Body of pancreas (tissue), 4 donors: ENCODE results near the gene HJURP. TPM values are rescaled to one million over a fixed set of nuclear protein-coding genes. Genes with fewer than 3 reads are reported as not detected.
"Not testable (repeated sequence)": the region's sequence is repeated elsewhere in the genome, so short reads cannot be mapped to it uniquely, and the experiment has no call there.

Experiments
- ATAC-seq: fragments of 150-250 bp; one replicate; pipeline ENCODE4 v1.9.1; 2016
- DNase-seq, 4 donors: peaks; one replicate each; pipeline ENCODE4 v3.0.0-alpha.2; 2019
- H3K27ac ChIP-seq, 4 donors: fragments of 200-600 bp; sonication (generic); 1 replicate in 3 of 4; 2 replicates in 1 of 4; pipeline versions ENCODE4 v1.5.1 to v1.6.1; 2016 to 2019; ENCODE audit warnings: mild to moderate bottlenecking in 1 of 4, mixed read lengths in 1 of 4, moderate library complexity in 1 of 4
- H3K27me3 ChIP-seq, 2 donors: fragments of 200-600 bp; sonication (generic); one replicate each; pipeline ENCODE4 v1.6.0; 2016; ENCODE audit warnings: mild to moderate bottlenecking in 1 of 2
- H3K36me3 ChIP-seq, 2 donors: fragments of 200-600 bp; sonication (generic); replicated peaks in 1 of 2; 2 replicates each; pipeline ENCODE4 v1.5.1; 2016; ENCODE audit warnings: low read depth in 2 of 2; ENCODE audit not compliant: insufficient read depth in 1 of 2
- H3K4me1 ChIP-seq: fragments of 200-600 bp; sonication (generic); one replicate; pipeline ENCODE4 v1.6.0; 2016
- H3K4me3 ChIP-seq, 2 donors: fragments of 200-600 bp; sonication (generic); 1 replicate in 1 of 2; 2 replicates in 1 of 2; pipeline ENCODE4 v1.5.1; 2016 to 2019
- H3K9me3 ChIP-seq, 3 donors: fragments of 200-600 bp; sonication (generic); 1 replicate in 2 of 3; 2 replicates in 1 of 3; pipeline ENCODE4 v1.5.1; 2016
- CTCF ChIP-seq, 7 experiments: fragments of 450-650 bp in 4 of 7; fragments of 200-600 bp in 3 of 7; sonication (generic) in 3 of 7; IDR thresholded peaks; one replicate each; pipeline ENCODE4 v1.5.1; 2016 to 2019; ENCODE audit warnings: antibody characterized with exemption in 7 of 7
- POLR2A ChIP-seq, 3 donors: fragments of 450-650 bp; IDR thresholded peaks; one replicate each; pipeline ENCODE4 v1.6.1; 2016; ENCODE audit warnings: antibody characterized with exemption in 3 of 3, mild to moderate bottlenecking in 2 of 3
- WGBS, 2 donors: methylation state at CpG; one replicate each; pipeline ENCODE4 v1.1.5; 2017; 5-methylcytosine and 5-hydroxymethylcytosine counted together
- intact Hi-C: fragments of 100-400 bp; cut with DNase I; formaldehyde crosslinking; loops from one replicate; pipeline ENCODE4 v1.15.1; 2023
- total RNA-seq, 2 donors: library from RNA; depleted of rRNA; stranded (reverse); fragments of >200 nt; gene quantifications; one replicate each; pipeline ENCODE4 v1.1.0, GENCODE V29; 2016

HJURP gene
- total RNA-seq, 2 donors from 2014 or later: 3.6 TPM; not detected in 1

- intact Hi-C loops: no loop called here
- no peak overlapping the region for H3K27ac ChIP-seq
- no peaks in the 10 kb centered on the region for H3K4me1 ChIP-seq
- ATAC-seq (no peak), DNase-seq (no peak)
- no peaks in the 10 kb centered on the region for H3K27me3 ChIP-seq
- no peaks in the 10 kb centered on the region for H3K9me3 ChIP-seq
- no peak overlapping the region for H3K4me3 ChIP-seq
- TF ChIP-seq CTCF (IDR thresholded peaks at IDR 0.05): no peak
- TF ChIP-seq POLR2A (IDR thresholded peaks at IDR 0.05): no peak
- no peaks in the 10 kb centered on the region for H3K36me3 ChIP-seq
These were observed 28.0 kb upstream of the HJURP start for GRCh38 chr2:233882353-233882752.

- ATAC-seq, intact Hi-C loops: not testable (repeated sequence)
- WGBS, 2 donors: 23 to 30% methylated on average over 2 of the region's 2 CpGs
These were observed 17.8 kb upstream of the HJURP start for GRCh38 chr2:233872125-233872524.

GRCh38 chr2:233871432-233871831 is 17.1 kb upstream of the HJURP start:
- no peak for ATAC-seq
- intact Hi-C loops: no loop called here
- H3K9me3 ChIP-seq: no peaks in the 10 kb centered on the region
- no peak overlapping the region for H3K4me3 ChIP-seq
- H3K36me3 ChIP-seq: no peaks in the 10 kb centered on the region
- TF ChIP-seq CTCF (IDR thresholded peaks at IDR 0.05) (no peak), POLR2A (IDR thresholded peaks at IDR 0.05) (no peak)
- no peak for DNase-seq
- H3K27ac ChIP-seq: no peak overlapping the region
- WGBS, 2 donors: 41 to 48% methylated on average over 4 of the region's 4 CpGs
- no peaks in the 10 kb centered on the region for H3K27me3 ChIP-seq
- no peaks in the 10 kb centered on the region for H3K4me1 ChIP-seq

More at GRCh38 chr2:233872125-233872524, 17.8 kb upstream of the HJURP start:
- not testable (repeated sequence) for H3K4me3 ChIP-seq, H3K36me3 ChIP-seq, H3K9me3 ChIP-seq, H3K4me1 ChIP-seq, DNase-seq, H3K27ac ChIP-seq, H3K27me3 ChIP-seq

- H3K27ac ChIP-seq: peak within 1 kb of the TSS in 2 of 4 donors; percentile 22 to 40
These were observed 13.7 kb upstream of the HJURP start, which contains the start of gene MSL3B for GRCh38 chr2:233867993-233868532. TSS of gene MSL3B (minus strand) at chr2:233868386.

GRCh38 chr2:233866479-233866878 is 12.1 kb upstream of the HJURP start:
- ATAC-seq (no peak), DNase-seq (no peak)
- Histone ChIP-seq H3K4me1 (no peaks in the 10 kb centered on the region), H3K9me3 (no peaks in the 10 kb centered on the region), H3K27me3 (no peaks in the 10 kb centered on the region), H3K36me3 (no peaks in the 10 kb centered on the region), H3K4me3 (no peak overlapping the region), H3K27ac (no peak overlapping the region)
- WGBS, 2 donors: 97 to 99% methylated on average over 11 of the region's 11 CpGs
- TF ChIP-seq POLR2A (IDR thresholded peaks at IDR 0.05) (no peak), CTCF (IDR thresholded peaks at IDR 0.05) (no peak)
- intact Hi-C loops: no loop called here

More at GRCh38 chr2:233867993-233868532, 13.7 kb upstream of the HJURP start, which contains the start of gene MSL3B:
- no peaks in the 10 kb centered on the region for H3K9me3 ChIP-seq
- intact Hi-C loops: no loop called here
- TF ChIP-seq POLR2A (IDR thresholded peaks at IDR 0.05) (peak in 2 of 3 donors; percentile 15 to 26), CTCF (IDR thresholded peaks at IDR 0.05) (no peak)
- DNase-seq: peak; percentile 23 to 54 (median 42)
- peak; percentile 55 for ATAC-seq
- no peaks in the 10 kb centered on the region for H3K4me1 ChIP-seq
- H3K27me3 ChIP-seq: no peaks in the 10 kb centered on the region
- no peaks in the 10 kb centered on the region for H3K36me3 ChIP-seq
- H3K4me3 ChIP-seq: peak within 1 kb of the TSS in 1 of 2 donors; percentile 31
- 9 to 12% methylated on average over 50 of the region's 50 CpGs for whole genome bisulfite sequencing, 2 donors
